HEK293 (cell line): ENCODE measurements around the gene SART1.

ENCODE experiments used
- CTCF ChIA-PET: fragments of 350-600 bp; formaldehyde crosslinking; extraction: SDS; loops from one replicate; lab custom pipeline; 2021; ENCODE audit warnings: antibody characterized with exemption; lab: Yijun Ruan, JAX
- POLR2A ChIA-PET: fragments of 300-600 bp; formaldehyde crosslinking; extraction: SDS; loops from one replicate; lab custom pipeline; 2020; ENCODE audit warnings: antibody characterized with exemption, inconsistent platforms; lab: Yijun Ruan, JAX
- H3K27ac ChIP-seq: fragments of 200-500 bp; sonication (Bioruptor generic); 2 replicates; pipeline ENCODE4 v1.5.1; 2014; ENCODE audit warnings: low read depth, low read length, control low read depth, inconsistent platforms; ENCODE audit errors: extremely low read depth
- H3K36me3 ChIP-seq, 2 experiments: fragments of 200-500 bp in 1 of 2; sonication (Bioruptor generic) in 1 of 2; 1 replicate in 1 of 2; 2 replicates in 1 of 2; pipeline ENCODE4 v1.5.1; 2014 to 2017; ENCODE audit warnings: inconsistent platforms in 2 of 2, low read length in 2 of 2; ENCODE audit not compliant: control insufficient read depth in 2 of 2, insufficient read depth in 1 of 2
- H3K4me1 ChIP-seq: fragments of 200-500 bp; sonication (Bioruptor generic); 2 replicates; pipeline ENCODE4 v1.5.1; 2014; ENCODE audit warnings: mild to moderate bottlenecking, low read length, inconsistent platforms; ENCODE audit not compliant: control insufficient read depth, insufficient read depth
- H3K4me3 ChIP-seq: 2 replicates; pipeline ENCODE4 v1.5.1; 2011; ENCODE audit warnings: low read depth, mild to moderate bottlenecking, control low read depth, low read length, moderate library complexity
- H3K9me3 ChIP-seq: fragments of 200-500 bp; sonication (Bioruptor generic); 2 replicates; pipeline ENCODE4 v1.5.1; 2014; ENCODE audit warnings: low read depth, low read length, inconsistent platforms; ENCODE audit not compliant: control insufficient read depth, insufficient read depth
- BCL6B ChIP-seq: fragments of 450-650 bp; formaldehyde crosslinking; IDR thresholded peaks from 2 replicates; pipeline ENCODE4 v1.5.1; 2017; ENCODE audit warnings: missing biosample characterization, missing genetic modification characterization
- GLIS1 ChIP-seq: fragments of 450-650 bp; formaldehyde crosslinking; IDR thresholded peaks from 2 replicates; pipeline ENCODE4 v1.5.1; 2016; ENCODE audit warnings: missing biosample characterization, missing genetic modification characterization
- KLF10 ChIP-seq: fragments of 450-650 bp; IDR thresholded peaks from 2 replicates; pipeline ENCODE4 v1.5.1; 2018; ENCODE audit warnings: missing biosample characterization, mild to moderate bottlenecking, missing genetic modification characterization
- KLF17 ChIP-seq: fragments of 450-650 bp; formaldehyde crosslinking; IDR thresholded peaks from 2 replicates; pipeline ENCODE4 v1.5.1; 2016; ENCODE audit warnings: missing biosample characterization, missing genetic modification characterization
- RBAK ChIP-seq: fragments of 450-650 bp; formaldehyde crosslinking; IDR thresholded peaks from 2 replicates; pipeline ENCODE4 v1.5.1; 2016; ENCODE audit warnings: missing biosample characterization, missing genetic modification characterization
- SCRT1 ChIP-seq: fragments of 450-650 bp; formaldehyde crosslinking; IDR thresholded peaks from 2 replicates; pipeline ENCODE4 v1.5.1; 2016; ENCODE audit warnings: missing biosample characterization, missing genetic modification characterization, borderline replicate concordance
- ZBTB8A ChIP-seq: fragments of 450-650 bp; formaldehyde crosslinking; IDR thresholded peaks from 2 replicates; pipeline ENCODE4 v1.5.1; 2016; ENCODE audit warnings: missing biosample characterization, missing genetic modification characterization
- ZNF132 ChIP-seq: fragments of 450-650 bp; formaldehyde crosslinking; IDR thresholded peaks from 2 replicates; pipeline ENCODE4 v1.5.1; 2017; ENCODE audit warnings: missing biosample characterization, missing genetic modification characterization, borderline replicate concordance
- ZNF138 ChIP-seq: fragments of 450-650 bp; formaldehyde crosslinking; IDR thresholded peaks from 2 replicates; pipeline ENCODE4 v1.5.1; 2016; ENCODE audit warnings: missing biosample characterization, missing genetic modification characterization, borderline replicate concordance
- ZNF155 ChIP-seq: fragments of 450-650 bp; formaldehyde crosslinking; IDR thresholded peaks from 2 replicates; pipeline ENCODE4 v1.5.1; 2016; ENCODE audit warnings: missing biosample characterization, missing genetic modification characterization
- ZNF2 ChIP-seq: fragments of 450-650 bp; formaldehyde crosslinking; IDR thresholded peaks from 2 replicates; pipeline ENCODE4 v1.5.1; 2016; ENCODE audit warnings: missing biosample characterization, missing genetic modification characterization
- ZNF223 ChIP-seq: fragments of 450-650 bp; formaldehyde crosslinking; IDR thresholded peaks from 2 replicates; pipeline ENCODE4 v1.5.1; 2016; ENCODE audit warnings: missing biosample characterization, missing genetic modification characterization
- ZNF280C ChIP-seq: fragments of 450-650 bp; formaldehyde crosslinking; IDR thresholded peaks from 2 replicates; pipeline ENCODE4 v1.5.1; 2016; ENCODE audit warnings: missing biosample characterization, missing genetic modification characterization
- ZNF335 ChIP-seq: fragments of 450-650 bp; formaldehyde crosslinking; conservative IDR thresholded peaks from 2 replicates; pipeline ENCODE4 v1.5.1; 2016; ENCODE audit warnings: missing biosample characterization, missing genetic modification characterization
- ZNF391 ChIP-seq: fragments of 450-650 bp; formaldehyde crosslinking; IDR thresholded peaks from 2 replicates; pipeline ENCODE4 v1.5.1; 2016; ENCODE audit warnings: low read depth, missing biosample characterization, missing genetic modification characterization, borderline replicate concordance
- ZNF48 ChIP-seq: fragments of 450-650 bp; formaldehyde crosslinking; IDR thresholded peaks from 2 replicates; pipeline ENCODE4 v1.5.1; 2016; ENCODE audit warnings: missing biosample characterization, missing genetic modification characterization
- ZNF521 ChIP-seq: fragments of 450-650 bp; formaldehyde crosslinking; IDR thresholded peaks from 2 replicates; pipeline ENCODE4 v1.5.1; 2017; ENCODE audit warnings: missing biosample characterization, mild to moderate bottlenecking, missing genetic modification characterization
- ZNF571 ChIP-seq: fragments of 450-650 bp; formaldehyde crosslinking; IDR thresholded peaks from 2 replicates; pipeline ENCODE4 v1.5.0; 2017; ENCODE audit warnings: missing biosample characterization, missing genetic modification characterization
- ZNF624 ChIP-seq: fragments of 450-650 bp; formaldehyde crosslinking; IDR thresholded peaks from 2 replicates; pipeline ENCODE4 v1.5.1; 2017; ENCODE audit warnings: missing biosample characterization, missing genetic modification characterization
- ZNF626 ChIP-seq: fragments of 450-650 bp; sonication (Bioruptor Pico); formaldehyde crosslinking; IDR thresholded peaks from 2 replicates; pipeline ENCODE4 v1.5.1; 2018; ENCODE audit warnings: missing biosample characterization, missing genetic modification characterization, inconsistent platforms
- ZNF660 ChIP-seq: fragments of 450-650 bp; IDR thresholded peaks from 2 replicates; pipeline ENCODE4 v1.5.1; 2018; ENCODE audit warnings: missing biosample characterization, mild to moderate bottlenecking, missing genetic modification characterization
- ZNF670 ChIP-seq: fragments of 450-650 bp; formaldehyde crosslinking; IDR thresholded peaks from 2 replicates; pipeline ENCODE4 v1.5.1; 2016; ENCODE audit warnings: missing biosample characterization, missing genetic modification characterization, low read depth
- ZNF704 ChIP-seq: fragments of 450-650 bp; formaldehyde crosslinking; IDR thresholded peaks from 2 replicates; pipeline ENCODE4 v1.5.1; 2016; ENCODE audit warnings: missing biosample characterization, missing genetic modification characterization
- ZNF707 ChIP-seq: fragments of 450-650 bp; formaldehyde crosslinking; IDR thresholded peaks from 2 replicates; pipeline ENCODE4 v1.5.1; 2016; ENCODE audit warnings: missing biosample characterization, missing genetic modification characterization
- ZSCAN30 ChIP-seq: fragments of 450-650 bp; IDR thresholded peaks from 2 replicates; pipeline ENCODE4 v1.5.1; 2018; ENCODE audit warnings: missing biosample characterization, mild to moderate bottlenecking, missing genetic modification characterization, moderate library complexity

SART1 gene

GRCh38 chr11:65942531-65942930, 19.0 kb upstream of the SART1 start:
- Histone ChIP-seq H3K27ac (no peak overlapping the region), H3K4me3 (no peak overlapping the region), H3K9me3 (no peaks in the 10 kb centered on the region), H3K36me3 (no peaks in the 10 kb centered on the region), H3K4me1 (no peaks in the 10 kb centered on the region)
- POLR2A ChIA-PET: interaction anchor here (0.6 kb wide), 1 partner anchor 81 kb away, joined by 4 read pairs; no protein-coding TSS in a partner anchor
- no peak for TF ChIP-seq ZNF624 (tag by site-specific recombination)
- no peak for TF ChIP-seq BCL6B (tag by site-specific recombination)
- TF ChIP-seq ZNF132 (tag by site-specific recombination): no peak
- no peak for TF ChIP-seq ZBTB8A (tag by site-specific recombination)
- TF ChIP-seq ZSCAN30: no peak
- no peak for TF ChIP-seq ZNF670
- TF ChIP-seq KLF10 (tag by site-specific recombination): no peak
- no peak for TF ChIP-seq ZNF280C (tag by site-specific recombination)
- TF ChIP-seq SCRT1 (tag by site-specific recombination): no peak
- TF ChIP-seq ZNF391 (tag by site-specific recombination): no peak
- no peak for TF ChIP-seq ZNF138 (tag by site-specific recombination)
- no peak for TF ChIP-seq ZNF155 (tag by site-specific recombination)
- TF ChIP-seq RBAK (tag by site-specific recombination): no peak
- no peak for TF ChIP-seq ZNF223 (tag by site-specific recombination)
- TF ChIP-seq ZNF521 (tag by site-specific recombination): no peak
- TF ChIP-seq ZNF660: no peak
- CTCF ChIA-PET: interaction anchor here (0.7 to 1.2 kb wide), 4 partner anchors 12 to 58 kb away, joined by 3 to 4 read pairs (median 3); partner anchors contain the start of gene CCDC85B

GRCh38 chr11:65944191-65944590, 17.3 kb upstream of the SART1 start:
- Histone ChIP-seq H3K4me1 (no peaks in the 10 kb centered on the region), H3K36me3 (no peaks in the 10 kb centered on the region), H3K4me3 (no peak overlapping the region), H3K9me3 (no peaks in the 10 kb centered on the region), H3K27ac (no peak overlapping the region)
- POLR2A ChIA-PET: interaction anchor here (1.3 kb wide), 1 partner anchor 56 kb away, joined by 3 read pairs; the partner anchor contains the start of gene FIBP
- TF ChIP-seq ZNF707 (tag by site-specific recombination) (no peak), ZNF571 (tag by site-specific recombination) (no peak), ZNF48 (tag by site-specific recombination) (no peak), KLF17 (tag by site-specific recombination) (no peak), ZNF626 (tag by site-specific recombination) (no peak), ZNF2 (tag by site-specific recombination) (no peak), ZNF704 (tag by site-specific recombination) (no peak), ZNF335 (tag by site-specific recombination) (no peak), GLIS1 (tag by site-specific recombination) (no peak)
- CTCF ChIA-PET: no interaction called here
